HG03565 (cell line): ENCODE results near the gene EZR.

Experiments
- ATAC-seq: cut with Tn5 transposase; IDR thresholded peaks from one replicate; pipeline ENCODE4 v1.9.1; 2021; ENCODE audit warnings: mild to moderate bottlenecking, moderate library complexity; ENCODE audit not compliant: unreplicated experiment

Gene EZR

GRCh38 chr6:158819213-158819976, at the start of gene EZR:
EZR (minus strand) TSS chr6:158819368; CDS start chr6:158818093, 1,275 bp downstream.
- ATAC-seq: peak; percentile 35

- no peak for ATAC-seq
Observed at GRCh38 chr6:158868122-158868480, 48.9 kb upstream of the EZR start.

DNA sequence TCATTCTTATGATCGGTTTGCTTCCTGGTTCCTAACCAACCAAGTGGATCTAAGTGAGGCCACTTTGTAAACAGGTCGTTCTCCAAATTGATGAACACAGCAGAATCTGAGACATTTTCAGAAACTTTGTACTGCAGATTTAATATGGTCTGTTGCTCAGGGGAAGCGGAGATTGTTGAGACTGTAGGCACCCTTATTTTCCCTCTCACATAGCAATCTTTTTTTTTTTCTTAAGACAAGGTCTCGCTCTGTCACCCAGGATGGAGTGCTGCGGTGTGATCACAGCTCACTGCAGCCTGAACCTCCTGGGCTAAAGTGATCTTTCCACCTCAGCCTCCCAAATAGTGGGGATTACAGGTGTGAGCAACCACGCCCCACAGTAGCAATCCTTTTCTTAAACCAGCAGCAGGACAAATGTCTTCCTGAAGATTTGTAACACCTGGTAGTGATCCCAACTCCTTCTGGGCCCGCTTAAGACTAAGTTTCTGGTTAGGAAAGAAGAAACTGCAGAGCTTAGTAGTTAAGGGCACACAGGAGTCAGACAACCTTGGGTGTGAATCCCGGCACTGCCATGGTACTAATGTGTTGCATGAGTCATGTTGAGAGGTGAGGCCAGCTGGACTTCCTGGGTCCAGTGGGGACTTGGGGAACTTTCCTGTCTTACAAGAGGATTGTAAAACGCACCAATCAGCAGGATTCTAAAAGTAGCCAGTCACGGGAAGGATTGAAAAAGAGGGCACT, 48.4 kb upstream of the EZR start:
- no peak for ATAC-seq

- no peak for ATAC-seq
Observed at GRCh38 chr6:158865769-158866168, 46.6 kb upstream of the EZR start.

- ATAC-seq: no peak
Observed at GRCh38 chr6:158863646-158864045, 44.5 kb upstream of the EZR start.

DNA sequence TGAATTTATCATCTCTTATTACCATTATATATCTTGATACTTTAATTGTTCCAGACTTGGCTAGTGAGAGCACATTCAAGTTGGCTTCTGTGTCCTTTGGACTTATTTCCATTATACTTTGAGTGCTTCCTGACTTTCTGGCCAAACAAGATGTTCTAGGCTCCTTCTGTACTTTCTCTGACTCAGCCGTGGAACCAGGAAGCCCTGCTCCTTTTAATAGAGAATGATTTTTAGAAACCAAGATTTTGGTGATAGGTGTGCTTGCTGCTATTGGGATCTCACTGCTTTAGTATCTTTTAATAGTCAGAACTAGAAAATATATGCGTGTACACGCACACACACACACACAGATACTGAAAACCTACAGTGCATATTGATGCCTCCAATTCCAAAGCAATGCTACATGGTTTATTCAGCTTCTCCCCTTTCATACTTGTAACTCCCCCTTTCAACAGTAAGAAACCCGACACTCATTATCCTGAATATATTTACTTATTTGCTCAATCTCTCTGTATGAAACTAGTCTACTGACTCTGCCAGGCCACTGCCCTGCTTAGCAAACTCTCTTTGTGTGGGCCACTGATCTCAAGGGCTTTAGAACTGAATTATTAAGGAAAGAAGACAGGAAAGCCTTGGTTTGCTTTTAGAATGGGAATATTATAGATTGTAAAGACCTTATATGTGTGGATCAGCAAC, 42.7 kb upstream of the EZR start:
- no peak for ATAC-seq

DNA sequence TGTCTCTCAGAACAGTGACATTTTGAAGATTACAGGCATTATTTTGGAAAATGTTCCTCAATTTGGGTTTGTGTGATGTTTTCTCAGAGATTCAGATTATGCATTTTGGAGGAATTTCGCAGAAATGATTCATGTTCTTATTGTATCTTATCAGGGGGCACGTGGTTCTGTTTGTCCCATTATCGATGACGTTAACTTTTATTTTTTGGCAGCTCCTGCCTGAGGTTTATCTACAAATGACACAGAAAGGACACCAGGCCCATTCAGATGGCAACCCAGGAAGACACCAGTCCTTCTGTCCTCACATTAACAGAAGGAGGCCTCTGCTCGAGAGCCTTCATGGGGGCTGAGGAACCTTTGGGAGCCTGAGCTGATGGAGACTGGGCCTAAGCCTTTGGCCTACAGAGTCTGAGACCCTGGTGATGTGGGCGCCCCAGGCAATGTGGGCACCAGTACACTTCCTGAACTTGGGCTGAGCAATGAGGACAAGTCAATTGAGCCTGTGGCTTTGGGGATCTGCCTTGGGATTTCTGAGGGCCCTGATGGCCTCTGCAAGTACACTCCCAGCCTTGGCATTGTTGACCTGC, 41.2 kb upstream of the EZR start:
- no peak for ATAC-seq

GRCh38 chr6:158856261-158856660, 37.1 kb upstream of the EZR start:
- ATAC-seq: no peak

DNA sequence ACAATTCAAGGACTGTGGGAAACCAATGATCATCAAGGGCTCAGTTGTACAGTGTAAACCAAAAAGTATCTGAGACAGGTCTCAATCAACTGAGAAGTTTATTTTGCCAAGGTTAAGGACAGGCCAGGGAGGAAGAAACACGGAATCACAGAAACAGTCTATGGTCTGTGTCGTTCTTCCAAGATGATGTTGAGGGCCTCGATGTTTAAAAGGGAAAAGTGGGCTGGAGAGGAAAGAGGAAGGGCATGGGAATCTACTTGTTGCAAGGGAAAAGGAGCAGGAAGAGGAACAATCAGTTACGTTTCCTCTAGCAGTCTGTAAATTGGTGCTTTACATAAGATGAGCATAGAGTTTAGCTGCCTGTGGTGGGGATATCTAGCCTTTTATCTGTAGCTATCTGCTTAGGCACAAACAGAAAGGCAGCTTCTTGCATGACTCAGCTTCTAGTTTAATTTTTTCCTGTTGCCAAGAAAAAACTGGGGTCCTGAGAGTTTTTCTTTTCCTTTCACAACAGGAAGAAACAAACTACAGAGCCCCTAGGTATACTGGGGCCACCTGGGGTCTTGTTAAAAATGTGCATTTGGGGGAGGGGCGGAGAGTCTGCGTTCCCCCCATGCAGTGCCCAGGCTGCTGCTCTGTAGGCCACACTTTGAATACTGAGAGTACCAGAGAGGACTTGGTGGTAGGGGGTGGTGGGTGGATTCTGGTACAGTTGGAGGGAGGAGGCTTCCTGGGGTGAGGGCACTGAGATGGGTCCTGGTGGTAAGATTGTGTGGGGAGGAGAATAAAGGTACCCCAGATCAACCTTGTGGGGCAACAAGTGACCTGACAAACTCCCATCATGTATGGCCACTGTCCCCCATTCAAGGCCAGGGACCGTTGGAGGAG, 35.3 kb upstream of the EZR start:
- ATAC-seq: no peak

GRCh38 chr6:158853880-158854213, 34.7 kb upstream of the EZR start:
- no peak for ATAC-seq

- peak; percentile 74 for ATAC-seq
Observed at GRCh38 chr6:158853072-158853879, 34.1 kb upstream of the EZR start.

DNA sequence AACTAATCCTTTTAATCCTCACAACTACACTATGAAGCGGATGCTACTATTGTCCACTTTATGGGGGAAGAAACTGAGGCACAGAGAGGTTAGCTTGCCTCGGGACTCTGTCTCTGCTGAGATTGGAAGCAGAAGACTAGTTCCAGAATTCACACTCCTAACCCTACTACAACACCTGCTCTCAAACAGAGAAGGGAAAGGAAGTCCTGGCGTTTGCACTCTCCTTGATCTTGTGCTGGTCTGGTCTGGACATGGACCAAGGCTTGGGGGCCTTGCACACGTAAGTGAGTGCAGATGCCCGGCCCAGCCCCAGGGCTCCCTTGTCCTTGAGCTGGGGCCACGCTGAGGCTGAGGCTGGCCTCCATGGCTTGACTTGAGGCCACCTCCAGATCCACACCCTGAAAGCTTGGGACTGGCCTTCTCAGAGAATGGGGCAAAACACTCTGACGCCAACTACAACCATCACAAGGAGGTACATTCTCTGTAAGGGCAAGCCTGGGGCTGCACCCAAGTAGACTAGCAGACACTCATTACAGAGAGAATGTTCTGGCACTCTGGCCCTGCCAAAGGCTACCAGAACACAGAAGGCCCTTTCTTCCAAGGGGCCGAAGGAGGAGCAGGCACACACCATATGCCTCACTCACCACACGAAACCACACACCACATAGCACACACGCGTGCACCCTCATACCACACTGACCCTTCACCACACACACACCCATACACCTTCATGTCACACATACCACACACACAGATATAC, 33.3 kb upstream of the EZR start:
- no peak for ATAC-seq

DNA sequence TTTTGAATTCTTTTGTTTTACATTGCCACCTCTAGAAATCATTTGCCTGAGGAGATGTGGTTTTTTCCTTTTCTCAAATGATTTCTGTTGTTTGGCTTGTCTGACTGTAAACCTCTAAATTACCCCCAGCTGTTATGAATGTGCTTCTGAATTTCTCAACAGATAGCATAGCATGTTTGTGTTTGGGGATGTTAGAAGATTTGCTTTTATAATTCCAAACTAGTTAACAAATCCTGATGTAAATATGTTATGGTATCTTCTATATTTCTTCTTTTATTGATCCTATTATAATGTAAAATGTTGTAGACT, 31.6 kb upstream of the EZR start:
- no peak for ATAC-seq

GRCh38 chr6:158849899-158850806, 31.0 kb upstream of the EZR start:
- no peak for ATAC-seq

DNA sequence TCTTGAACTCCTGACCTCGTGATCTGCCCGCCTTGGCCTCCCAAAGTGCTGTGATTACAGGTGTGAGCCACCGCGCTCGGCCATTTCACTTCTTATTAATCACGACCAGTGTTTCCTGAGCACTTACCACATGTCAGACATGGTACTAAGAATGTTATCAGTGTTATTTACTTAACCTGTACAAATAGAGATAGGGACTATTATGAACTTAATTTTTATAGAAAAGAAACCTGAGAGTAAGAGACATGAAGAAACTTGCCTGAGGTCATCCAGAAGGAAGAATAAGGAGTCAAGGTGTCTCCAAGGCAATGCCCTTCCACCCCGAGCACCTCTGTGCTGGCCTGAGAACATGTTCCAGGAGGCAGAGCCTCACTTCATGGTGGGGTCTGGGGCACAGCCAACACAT, 29.3 kb upstream of the EZR start:
- no peak for ATAC-seq

DNA sequence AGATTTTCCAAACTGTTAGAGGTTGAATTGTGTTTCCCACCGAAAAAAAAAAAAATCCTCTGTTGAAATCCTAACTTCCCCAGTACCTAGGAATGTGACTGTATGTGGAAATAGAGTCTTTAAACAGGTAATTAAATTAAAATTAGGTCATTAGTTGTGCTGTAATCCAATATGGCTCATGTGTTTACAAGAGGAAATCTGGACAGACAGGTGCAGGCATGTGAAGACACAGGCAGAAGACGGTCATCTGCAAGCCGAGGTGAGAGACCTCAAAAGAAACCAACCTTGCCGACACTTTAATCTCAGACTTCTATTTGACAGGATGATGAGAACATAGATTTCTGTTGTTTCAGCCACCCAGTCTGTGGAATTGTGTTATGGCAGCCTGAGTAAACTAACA, 28.6 kb upstream of the EZR start:
- no peak for ATAC-seq

- no peak for ATAC-seq
Observed at GRCh38 chr6:158847012-158847529, 27.9 kb upstream of the EZR start.
